Measurements from ENCODE around the gene KRT74.

KRT74 gene

GRCh38 chr12:52557476-52557875, 16.2 kb downstream of the KRT74 start:
- no peak for DNase-seq (ENCODE audit: low read depth)
- TF ChIP-seq CTCF (IDR thresholded peaks at IDR 0.05; ENCODE audit: control insufficient read depth, extremely low read depth, insufficient read depth) = no peak
- H3K4me3 ChIP-seq (ENCODE audit: low read depth, low read length) = no peak overlapping the region

- H3K4me3 ChIP-seq (ENCODE audit: low read depth, low read length) = no peak overlapping the region
- DNase-seq (ENCODE audit: low read depth) = no peak
- TF ChIP-seq CTCF (IDR thresholded peaks at IDR 0.05; ENCODE audit: control insufficient read depth, extremely low read depth, insufficient read depth) = no peak
These were observed 18.1 kb downstream of the KRT74 start for GRCh38 chr12:52555577-52555976.

GRCh38 chr12:52552681-52553195, 20.9 kb downstream of the KRT74 start, which contains the start of gene KRT71:
Gene KRT71, minus strand, starts transcription at chr12:52553145. Its CDS starts 68 bp downstream, at chr12:52553077.
- TF ChIP-seq CTCF (IDR thresholded peaks at IDR 0.05; ENCODE audit: control insufficient read depth, extremely low read depth, insufficient read depth) = no peak
- H3K4me3 ChIP-seq (ENCODE audit: low read depth, low read length) = no peak within 1 kb of the TSS
- DNase-seq (ENCODE audit: low read depth) = no peak

- TF ChIP-seq CTCF (IDR thresholded peaks at IDR 0.05; ENCODE audit: control insufficient read depth, extremely low read depth, insufficient read depth) = no peak
- no peak overlapping the region for H3K4me3 ChIP-seq (ENCODE audit: low read depth, low read length)
- peak; percentile 3 for DNase-seq (ENCODE audit: low read depth)
These were observed 21.6 kb downstream of the KRT74 start for GRCh38 chr12:52552055-52552454.

- DNase-seq (ENCODE audit: low read depth) = no peak
- TF ChIP-seq CTCF (IDR thresholded peaks at IDR 0.05; ENCODE audit: control insufficient read depth, extremely low read depth, insufficient read depth) = no peak
- H3K4me3 ChIP-seq (ENCODE audit: low read depth, low read length) = no peak overlapping the region
These were observed 22.3 kb downstream of the KRT74 start for GRCh38 chr12:52551216-52551865.

- no peak for TF ChIP-seq CTCF (IDR thresholded peaks at IDR 0.05; ENCODE audit: control insufficient read depth, extremely low read depth, insufficient read depth)
These were observed 27.5 kb downstream of the KRT74 start for GRCh38 chr12:52546126-52546525.

More at GRCh38 chr12:52546126-52546525, 27.5 kb downstream of the KRT74 start:
- no peak for DNase-seq (ENCODE audit: low read depth)
- H3K4me3 ChIP-seq (ENCODE audit: low read depth, low read length) = no peak overlapping the region

All from LNCaP clone FGC (cell line).